ENCODE results near the gene B4GALT5.
"Not testable (repeated sequence)": the region's sequence is repeated elsewhere in the genome, so short reads cannot be mapped to it uniquely, and the experiment has no call there.

The B4GALT5 gene

GRCh38 chr20:49627329-49627761, 86.3 kb downstream of the B4GALT5 start:
- Histone ChIP-seq H3K4me3 (replicated peaks; ENCODE audit: insufficient read depth, low read length) (no peak overlapping the region), H3K27me3 (ENCODE audit: insufficient read depth, poor library complexity, severe bottlenecking) (no peaks in the 10 kb centered on the region), H3K27ac (replicated peaks) (no peak overlapping the region)
- DNase-seq (ENCODE audit: low read depth in 1 of 2, low spot score in 1 of 2), result no peak
- TF ChIP-seq, protein P1, sequence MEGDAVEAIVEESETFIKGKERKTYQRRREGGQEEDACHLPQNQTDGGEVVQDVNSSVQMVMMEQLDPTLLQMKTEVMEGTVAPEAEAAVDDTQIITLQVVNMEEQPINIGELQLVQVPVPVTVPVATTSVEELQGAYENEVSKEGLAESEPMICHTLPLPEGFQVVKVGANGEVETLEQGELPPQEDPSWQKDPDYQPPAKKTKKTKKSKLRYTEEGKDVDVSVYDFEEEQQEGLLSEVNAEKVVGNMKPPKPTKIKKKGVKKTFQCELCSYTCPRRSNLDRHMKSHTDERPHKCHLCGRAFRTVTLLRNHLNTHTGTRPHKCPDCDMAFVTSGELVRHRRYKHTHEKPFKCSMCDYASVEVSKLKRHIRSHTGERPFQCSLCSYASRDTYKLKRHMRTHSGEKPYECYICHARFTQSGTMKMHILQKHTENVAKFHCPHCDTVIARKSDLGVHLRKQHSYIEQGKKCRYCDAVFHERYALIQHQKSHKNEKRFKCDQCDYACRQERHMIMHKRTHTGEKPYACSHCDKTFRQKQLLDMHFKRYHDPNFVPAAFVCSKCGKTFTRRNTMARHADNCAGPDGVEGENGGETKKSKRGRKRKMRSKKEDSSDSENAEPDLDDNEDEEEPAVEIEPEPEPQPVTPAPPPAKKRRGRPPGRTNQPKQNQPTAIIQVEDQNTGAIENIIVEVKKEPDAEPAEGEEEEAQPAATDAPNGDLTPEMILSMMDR (IDR thresholded peaks at IDR 0.05; ENCODE audit: insufficient read depth, low read length), result no peak

GRCh38 chr20:49624988-49625387, 88.7 kb downstream of the B4GALT5 start:
- H3K27ac ChIP-seq (replicated peaks); H3K4me3 ChIP-seq (replicated peaks; ENCODE audit: insufficient read depth, low read length); DNase-seq (ENCODE audit: low read depth in 1 of 2, low spot score in 1 of 2); H3K27me3 ChIP-seq (ENCODE audit: insufficient read depth, poor library complexity, severe bottlenecking): not testable (repeated sequence)

DNA sequence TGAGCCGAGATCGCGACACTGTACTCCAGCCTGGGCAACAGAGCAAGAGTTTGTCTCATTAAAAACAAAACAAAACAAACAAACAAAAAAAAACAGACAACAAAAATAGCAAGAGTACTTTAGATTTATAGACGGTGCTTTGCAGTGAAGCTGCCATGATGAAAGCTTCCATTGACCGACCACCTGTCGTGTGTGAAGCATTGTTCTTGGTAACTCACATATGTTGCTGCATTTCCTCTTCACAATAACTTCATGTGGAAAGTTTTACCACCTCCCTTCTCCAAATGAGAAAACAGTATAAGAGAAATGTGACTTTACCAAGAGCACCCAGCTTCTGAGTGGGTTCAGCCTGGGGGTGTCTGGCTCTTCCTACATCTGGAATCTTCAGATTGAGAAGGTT, 89.4 kb downstream of the B4GALT5 start:
- no peaks in the 10 kb centered on the region for H3K27me3 ChIP-seq (ENCODE audit: insufficient read depth, poor library complexity, severe bottlenecking)
- no peak overlapping the region for H3K4me3 ChIP-seq (replicated peaks; ENCODE audit: insufficient read depth, low read length)
- no peak overlapping the region for H3K27ac ChIP-seq (replicated peaks)
- TF ChIP-seq GABPA (IDR thresholded peaks at IDR 0.05; ENCODE audit: low read depth), result no peak
- TF ChIP-seq, protein P1 (IDR thresholded peaks at IDR 0.05; ENCODE audit: insufficient read depth, low read length), result no peak
- TF ChIP-seq, protein P2, sequence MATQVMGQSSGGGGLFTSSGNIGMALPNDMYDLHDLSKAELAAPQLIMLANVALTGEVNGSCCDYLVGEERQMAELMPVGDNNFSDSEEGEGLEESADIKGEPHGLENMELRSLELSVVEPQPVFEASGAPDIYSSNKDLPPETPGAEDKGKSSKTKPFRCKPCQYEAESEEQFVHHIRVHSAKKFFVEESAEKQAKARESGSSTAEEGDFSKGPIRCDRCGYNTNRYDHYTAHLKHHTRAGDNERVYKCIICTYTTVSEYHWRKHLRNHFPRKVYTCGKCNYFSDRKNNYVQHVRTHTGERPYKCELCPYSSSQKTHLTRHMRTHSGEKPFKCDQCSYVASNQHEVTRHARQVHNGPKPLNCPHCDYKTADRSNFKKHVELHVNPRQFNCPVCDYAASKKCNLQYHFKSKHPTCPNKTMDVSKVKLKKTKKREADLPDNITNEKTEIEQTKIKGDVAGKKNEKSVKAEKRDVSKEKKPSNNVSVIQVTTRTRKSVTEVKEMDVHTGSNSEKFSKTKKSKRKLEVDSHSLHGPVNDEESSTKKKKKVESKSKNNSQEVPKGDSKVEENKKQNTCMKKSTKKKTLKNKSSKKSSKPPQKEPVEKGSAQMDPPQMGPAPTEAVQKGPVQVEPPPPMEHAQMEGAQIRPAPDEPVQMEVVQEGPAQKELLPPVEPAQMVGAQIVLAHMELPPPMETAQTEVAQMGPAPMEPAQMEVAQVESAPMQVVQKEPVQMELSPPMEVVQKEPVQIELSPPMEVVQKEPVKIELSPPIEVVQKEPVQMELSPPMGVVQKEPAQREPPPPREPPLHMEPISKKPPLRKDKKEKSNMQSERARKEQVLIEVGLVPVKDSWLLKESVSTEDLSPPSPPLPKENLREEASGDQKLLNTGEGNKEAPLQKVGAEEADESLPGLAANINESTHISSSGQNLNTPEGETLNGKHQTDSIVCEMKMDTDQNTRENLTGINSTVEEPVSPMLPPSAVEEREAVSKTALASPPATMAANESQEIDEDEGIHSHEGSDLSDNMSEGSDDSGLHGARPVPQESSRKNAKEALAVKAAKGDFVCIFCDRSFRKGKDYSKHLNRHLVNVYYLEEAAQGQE (IDR thresholded peaks at IDR 0.05; ENCODE audit: insufficient replicate concordance, low read depth), result no peak
- TF ChIP-seq POLR2AphosphoS5 (IDR thresholded peaks at IDR 0.05; ENCODE audit: low read depth), result no peak
- TF ChIP-seq SPI1 (IDR thresholded peaks at IDR 0.05; ENCODE audit: borderline replicate concordance, low read depth), result no peak
- DNase-seq (ENCODE audit: low read depth in 1 of 2, low spot score in 1 of 2), result peak in 1 of 2 experiments; percentile 12

DNA sequence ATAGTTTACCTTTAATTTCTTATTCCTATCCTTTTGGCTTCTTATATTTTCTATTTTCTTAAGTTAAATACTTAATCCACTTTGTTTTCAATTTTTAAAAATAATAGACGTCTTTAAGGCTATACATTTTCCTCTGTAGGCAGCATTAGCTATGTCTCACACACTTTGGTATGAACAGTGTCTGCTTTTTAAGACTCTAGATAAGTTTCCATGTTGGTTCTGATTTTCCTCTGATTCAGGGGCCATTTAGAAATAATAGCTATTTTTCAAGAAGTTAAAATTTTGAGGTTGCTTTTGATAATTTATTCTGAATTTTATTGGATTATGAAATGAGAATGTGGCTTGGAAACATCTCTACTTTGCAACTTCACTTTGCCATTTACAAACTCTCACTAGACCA, 91.4 kb downstream of the B4GALT5 start:
- Histone ChIP-seq H3K27ac (replicated peaks) (no peak overlapping the region), H3K4me3 (replicated peaks; ENCODE audit: insufficient read depth, low read length) (no peak overlapping the region), H3K27me3 (ENCODE audit: insufficient read depth, poor library complexity, severe bottlenecking) (no peaks in the 10 kb centered on the region)
- no peak for TF ChIP-seq SPI1 (IDR thresholded peaks at IDR 0.05; ENCODE audit: borderline replicate concordance, low read depth)
- no peak for TF ChIP-seq POLR2AphosphoS5 (IDR thresholded peaks at IDR 0.05; ENCODE audit: low read depth)
- no peak for DNase-seq (ENCODE audit: low read depth in 1 of 2, low spot score in 1 of 2)

DNA sequence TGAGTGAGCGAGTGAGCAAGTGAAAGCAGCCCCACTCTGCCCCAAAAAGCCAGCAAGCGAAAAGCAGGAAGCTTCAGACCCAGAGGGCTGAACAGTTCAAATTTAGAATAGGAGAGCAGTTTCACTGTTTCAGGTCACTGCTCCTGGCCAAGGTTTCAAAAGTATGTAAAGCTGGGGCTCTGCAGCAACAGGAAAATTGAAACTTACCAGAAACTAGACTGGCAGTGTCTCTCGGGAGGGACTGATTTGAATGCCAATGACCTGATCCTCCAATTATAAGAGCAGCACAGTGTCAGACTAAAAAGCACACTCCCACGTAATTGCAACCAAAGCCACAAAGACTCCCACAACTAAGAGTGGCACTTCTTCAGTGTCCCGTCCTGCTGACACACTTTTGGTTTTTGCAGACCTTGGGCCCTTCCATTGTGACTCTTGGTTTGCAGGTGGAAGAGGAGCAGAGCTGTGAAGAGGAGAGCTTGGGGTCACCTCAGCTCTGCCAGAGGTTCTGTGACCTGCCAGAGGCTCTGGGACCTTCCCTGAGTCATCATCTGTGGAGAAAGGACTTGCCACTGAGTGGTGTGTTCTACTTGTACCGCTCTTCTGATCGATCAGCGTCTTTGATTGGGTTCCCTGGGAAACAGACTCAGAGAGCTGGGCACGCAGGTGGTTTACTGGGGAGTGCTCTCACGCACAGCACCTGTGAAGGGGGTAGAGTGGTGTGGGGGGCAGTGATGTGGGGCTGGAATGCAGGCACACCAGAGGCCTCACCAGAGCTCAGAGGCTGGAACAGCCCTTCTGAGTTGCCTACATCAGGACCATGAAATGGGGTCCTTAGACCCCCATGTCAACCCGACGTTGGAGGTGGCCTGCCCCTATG, 93.1 kb downstream of the B4GALT5 start:
- H3K4me3 ChIP-seq (replicated peaks; ENCODE audit: insufficient read depth, low read length), result no peak overlapping the region
- DNase-seq (ENCODE audit: low read depth in 1 of 2, low spot score in 1 of 2), result peak in 1 of 2 experiments; percentile 28
- no peak overlapping the region for H3K27ac ChIP-seq (replicated peaks)
- TF ChIP-seq SPI1 (IDR thresholded peaks at IDR 0.05; ENCODE audit: borderline replicate concordance, low read depth) (no peak), GABPA (IDR thresholded peaks at IDR 0.05; ENCODE audit: low read depth) (no peak), POLR2AphosphoS5 (IDR thresholded peaks at IDR 0.05; ENCODE audit: low read depth) (no peak)
- TF ChIP-seq, protein P1 (IDR thresholded peaks at IDR 0.05; ENCODE audit: insufficient read depth, low read length), result no peak
- TF ChIP-seq, protein P2 (IDR thresholded peaks at IDR 0.05; ENCODE audit: insufficient replicate concordance, low read depth), result no peak
- no peaks in the 10 kb centered on the region for H3K27me3 ChIP-seq (ENCODE audit: insufficient read depth, poor library complexity, severe bottlenecking)
